ENCODE results near the gene NT5DC1.

The NT5DC1 gene

DNA sequence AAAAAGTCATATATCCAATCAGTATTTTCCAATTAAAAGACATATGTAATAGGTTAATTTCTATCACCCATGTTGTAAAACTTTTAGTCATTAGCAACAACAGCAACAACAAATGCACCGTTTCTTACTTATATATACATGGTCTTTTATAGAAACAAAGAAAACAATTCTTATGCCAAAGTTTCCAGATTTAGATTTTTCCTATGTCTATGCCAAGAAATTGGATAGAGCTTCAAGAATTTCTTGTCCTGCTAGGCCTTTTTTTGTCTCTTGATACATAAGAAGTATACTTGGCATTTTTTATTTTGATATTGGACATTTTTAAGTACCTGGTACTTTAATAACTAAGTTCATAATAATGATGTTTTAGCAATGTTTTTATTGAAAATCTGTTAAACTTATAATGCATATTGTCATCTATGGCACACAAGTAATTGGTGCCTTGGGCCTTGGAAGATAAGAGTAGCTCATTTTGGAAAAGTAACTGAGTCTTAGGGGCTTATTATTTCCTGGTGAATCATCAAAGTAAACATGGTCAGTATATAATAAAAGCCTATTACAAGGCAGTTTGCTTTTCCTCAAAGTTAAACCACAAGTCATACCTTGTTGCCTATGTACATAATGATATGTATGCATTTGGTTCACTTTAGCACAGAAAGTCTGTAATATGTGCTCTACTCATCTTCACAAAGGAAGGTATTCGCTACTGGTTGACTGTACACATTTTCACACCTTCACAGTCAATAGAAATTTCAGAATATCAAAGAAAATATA is 29.9 kb upstream of the NT5DC1 start:
- H3K27me3 Mint-ChIP-seq (ENCODE audit: low read depth, poor library complexity), result no peaks in the 10 kb centered on the region

DNA sequence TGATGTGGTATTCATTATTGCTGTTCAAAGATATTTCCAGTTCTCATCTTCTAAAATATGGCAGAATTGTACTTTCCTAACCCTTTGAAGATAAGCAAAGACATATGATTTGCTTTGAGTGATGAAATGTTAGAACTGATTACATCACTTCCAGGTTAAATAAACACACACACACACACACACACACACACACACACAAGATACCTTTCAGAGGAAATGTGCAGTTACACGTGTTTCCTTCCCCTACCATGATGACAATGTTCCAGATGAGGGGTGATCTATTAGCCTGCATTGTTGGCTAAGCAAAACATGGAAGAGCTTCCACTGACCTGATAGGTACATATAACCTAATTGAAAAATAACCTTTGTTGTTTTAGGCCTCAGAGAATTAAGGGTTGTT is 28.3 kb upstream of the NT5DC1 start:
- TF ChIP-seq, protein P1, sequence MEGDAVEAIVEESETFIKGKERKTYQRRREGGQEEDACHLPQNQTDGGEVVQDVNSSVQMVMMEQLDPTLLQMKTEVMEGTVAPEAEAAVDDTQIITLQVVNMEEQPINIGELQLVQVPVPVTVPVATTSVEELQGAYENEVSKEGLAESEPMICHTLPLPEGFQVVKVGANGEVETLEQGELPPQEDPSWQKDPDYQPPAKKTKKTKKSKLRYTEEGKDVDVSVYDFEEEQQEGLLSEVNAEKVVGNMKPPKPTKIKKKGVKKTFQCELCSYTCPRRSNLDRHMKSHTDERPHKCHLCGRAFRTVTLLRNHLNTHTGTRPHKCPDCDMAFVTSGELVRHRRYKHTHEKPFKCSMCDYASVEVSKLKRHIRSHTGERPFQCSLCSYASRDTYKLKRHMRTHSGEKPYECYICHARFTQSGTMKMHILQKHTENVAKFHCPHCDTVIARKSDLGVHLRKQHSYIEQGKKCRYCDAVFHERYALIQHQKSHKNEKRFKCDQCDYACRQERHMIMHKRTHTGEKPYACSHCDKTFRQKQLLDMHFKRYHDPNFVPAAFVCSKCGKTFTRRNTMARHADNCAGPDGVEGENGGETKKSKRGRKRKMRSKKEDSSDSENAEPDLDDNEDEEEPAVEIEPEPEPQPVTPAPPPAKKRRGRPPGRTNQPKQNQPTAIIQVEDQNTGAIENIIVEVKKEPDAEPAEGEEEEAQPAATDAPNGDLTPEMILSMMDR (IDR thresholded peaks at IDR 0.05), result no peak
- H3K36me3 Mint-ChIP-seq (ENCODE audit: low read depth), result no peaks in the 10 kb centered on the region
- no peaks in the 10 kb centered on the region for H3K4me1 Mint-ChIP-seq
- H3K27me3 Mint-ChIP-seq (ENCODE audit: low read depth, poor library complexity), result no peaks in the 10 kb centered on the region
- H3K9me3 Mint-ChIP-seq, result no peaks in the 10 kb centered on the region
- no peak for DNase-seq
- H3K27ac Mint-ChIP-seq, result no peak overlapping the region
- H3K4me3 Mint-ChIP-seq, result no peak overlapping the region

More for the DNA sequence above, 29.9 kb upstream of the NT5DC1 start:
- Mint-ChIP-seq H3K36me3 (ENCODE audit: low read depth) (no peaks in the 10 kb centered on the region), H3K27ac (no peak overlapping the region), H3K9me3 (no peaks in the 10 kb centered on the region), H3K4me1 (no peaks in the 10 kb centered on the region), H3K4me3 (no peak overlapping the region)
- TF ChIP-seq, protein P1 (IDR thresholded peaks at IDR 0.05), result no peak
- no peak for DNase-seq

DNA sequence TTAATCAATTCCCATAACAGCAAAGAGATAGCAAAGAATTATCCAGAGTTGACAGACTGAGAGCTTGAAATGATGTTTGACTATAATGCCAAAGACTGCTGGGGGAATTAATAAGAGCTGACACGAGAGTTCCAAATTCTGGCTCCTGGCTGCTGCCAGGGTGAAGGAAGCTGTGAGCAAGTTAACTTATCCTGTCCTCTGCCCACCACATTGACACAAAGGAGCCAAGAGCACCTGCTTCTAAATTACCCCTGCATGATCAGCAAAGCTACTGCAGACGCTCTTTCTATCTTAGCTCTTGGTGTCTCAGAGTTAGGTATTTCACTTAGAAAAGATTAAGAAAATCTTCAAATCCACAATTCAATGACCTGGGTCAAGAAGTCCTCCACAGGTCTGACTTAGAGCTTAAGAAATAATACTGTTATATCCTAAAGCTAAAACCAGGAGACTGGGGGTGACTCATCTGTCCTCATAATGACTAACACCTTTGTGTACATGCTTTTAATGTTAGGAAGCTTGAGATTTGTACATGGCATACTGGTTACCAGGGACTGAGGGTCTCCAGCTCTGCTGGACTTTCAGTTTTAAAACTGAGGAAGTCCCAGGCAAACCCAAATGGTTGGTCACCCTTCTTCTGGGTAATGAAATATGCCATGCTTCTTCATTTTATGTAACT is 26.8 kb upstream of the NT5DC1 start:
- no peaks in the 10 kb centered on the region for H3K36me3 Mint-ChIP-seq (ENCODE audit: low read depth)
- TF ChIP-seq, protein P1 (IDR thresholded peaks at IDR 0.05), result no peak
- H3K9me3 Mint-ChIP-seq, result no peaks in the 10 kb centered on the region
- H3K4me3 Mint-ChIP-seq, result no peak overlapping the region
- no peaks in the 10 kb centered on the region for H3K4me1 Mint-ChIP-seq
- DNase-seq, result no peak
- no peak overlapping the region for H3K27ac Mint-ChIP-seq
- H3K27me3 Mint-ChIP-seq (ENCODE audit: low read depth, poor library complexity), result no peaks in the 10 kb centered on the region

GRCh38 chr6:116074732-116075390 is 25.8 kb upstream of the NT5DC1 start:
- TF ChIP-seq, protein P1 (IDR thresholded peaks at IDR 0.05), result no peak
- no peak for DNase-seq
- no peaks in the 10 kb centered on the region for H3K9me3 Mint-ChIP-seq

DNA sequence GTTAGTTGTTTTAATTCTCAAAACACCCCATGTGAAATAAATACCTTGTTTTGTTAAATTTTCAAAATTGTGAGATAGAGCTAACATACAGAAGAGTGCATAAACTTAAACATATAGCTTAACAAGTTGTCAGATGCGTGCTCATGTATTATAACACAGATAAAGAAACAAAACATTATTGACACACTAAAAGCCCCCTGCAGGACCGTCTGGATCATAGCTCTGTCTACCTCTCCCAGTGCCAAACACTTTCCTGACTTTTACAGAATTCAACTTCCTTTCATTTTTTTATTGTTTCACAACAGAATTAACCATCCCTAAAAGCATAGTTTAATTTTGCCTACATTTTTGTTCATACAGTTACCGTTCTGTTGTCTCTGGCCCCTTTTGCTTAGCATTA is 22.1 kb upstream of the NT5DC1 start:
- H3K4me3 Mint-ChIP-seq, result no peak overlapping the region
- TF ChIP-seq, protein P1 (IDR thresholded peaks at IDR 0.05), result no peak
- no peaks in the 10 kb centered on the region for H3K4me1 Mint-ChIP-seq
- H3K36me3 Mint-ChIP-seq (ENCODE audit: low read depth), result no peaks in the 10 kb centered on the region
- no peaks in the 10 kb centered on the region for H3K9me3 Mint-ChIP-seq
- no peak for DNase-seq
- H3K27me3 Mint-ChIP-seq (ENCODE audit: low read depth, poor library complexity), result no peaks in the 10 kb centered on the region
- no peak overlapping the region for H3K27ac Mint-ChIP-seq

More at GRCh38 chr6:116074732-116075390, 25.8 kb upstream of the NT5DC1 start:
- no peaks in the 10 kb centered on the region for H3K27me3 Mint-ChIP-seq (ENCODE audit: low read depth, poor library complexity)
- no peaks in the 10 kb centered on the region for H3K4me1 Mint-ChIP-seq
- no peaks in the 10 kb centered on the region for H3K36me3 Mint-ChIP-seq (ENCODE audit: low read depth)
- no peak overlapping the region for H3K27ac Mint-ChIP-seq
- H3K4me3 Mint-ChIP-seq, result no peak overlapping the region

Measured in nephron progenitor cell (in vitro differentiated cells).